ENCODE results near the gene SAA1. TPM values are rescaled to one million over a fixed set of nuclear protein-coding genes. Genes with fewer than 3 reads are reported as not detected.
"Not testable (repeated sequence)": the region's sequence is repeated elsewhere in the genome, so short reads cannot be mapped to it uniquely, and the experiment has no call there.

SAA1 gene
- 0.57 and 3.0 TPM in 2 replicates for total RNA-seq (2014; rRNA removed; shearing (Covaris generic))

- DNase-seq (ENCODE audit: low read depth), result peak; percentile 41
Measured at GRCh38 chr11:18265949-18266348, at the start of gene SAA1. SAA1 (plus strand) TSS chr11:18266264; CDS start chr11:18266888, 624 bp downstream.

GRCh38 chr11:18221274-18221876 is 44.7 kb upstream of the SAA1 start:
- no peak for DNase-seq (ENCODE audit: low read depth)

GRCh38 chr11:18222814-18223421 is 43.1 kb upstream of the SAA1 start:
- DNase-seq (ENCODE audit: low read depth), result no peak

- DNase-seq (ENCODE audit: low read depth), result no peak
Measured at GRCh38 chr11:18223591-18224387, 42.3 kb upstream of the SAA1 start.

- peak; percentile 65 for DNase-seq (ENCODE audit: low read depth)
Measured at GRCh38 chr11:18225913-18226312, 40.2 kb upstream of the SAA1 start.

GRCh38 chr11:18229501-18229900 is 36.6 kb upstream of the SAA1 start:
- DNase-seq (ENCODE audit: low read depth), result no peak

- DNase-seq (ENCODE audit: low read depth), result no peak
Measured at GRCh38 chr11:18230859-18231258, 35.2 kb upstream of the SAA1 start.

- no peak for DNase-seq (ENCODE audit: low read depth)
Measured at GRCh38 chr11:18233912-18234311, 32.2 kb upstream of the SAA1 start.

- DNase-seq (ENCODE audit: low read depth), result no peak
Measured at GRCh38 chr11:18235394-18236334, 30.4 kb upstream of the SAA1 start.

- DNase-seq (ENCODE audit: low read depth), result no peak
Measured at GRCh38 chr11:18236664-18237356, 29.3 kb upstream of the SAA1 start, which contains the start of gene SAA4. SAA4 (minus strand) TSS chr11:18236802; CDS start chr11:18235926, 876 bp downstream.

GRCh38 chr11:18239655-18240054 is 26.4 kb upstream of the SAA1 start:
- DNase-seq (ENCODE audit: low read depth), result no peak

GRCh38 chr11:18243783-18244362 is 22.2 kb upstream of the SAA1 start:
- peak; percentile 76 for DNase-seq (ENCODE audit: low read depth)

GRCh38 chr11:18245396-18245795 is 20.7 kb upstream of the SAA1 start:
- no peak for DNase-seq (ENCODE audit: low read depth)

GRCh38 chr11:18246379-18247190 is 19.5 kb upstream of the SAA1 start:
- peak; percentile 23 for DNase-seq (ENCODE audit: low read depth)

GRCh38 chr11:18247191-18247581 is 18.9 kb upstream of the SAA1 start:
- DNase-seq (ENCODE audit: low read depth), result not testable (repeated sequence)

GRCh38 chr11:18248561-18248960 is 17.5 kb upstream of the SAA1 start, which contains the start of gene SAA2:
SAA2 (minus strand) TSS chr11:18248668; CDS start chr11:18248011, 657 bp downstream.
- DNase-seq (ENCODE audit: low read depth), result peak; percentile 54

GRCh38 chr11:18253233-18253632 is 12.8 kb upstream of the SAA1 start:
- DNase-seq (ENCODE audit: low read depth), result no peak

- DNase-seq (ENCODE audit: low read depth), result no peak
Measured at GRCh38 chr11:18253778-18254338, 12.2 kb upstream of the SAA1 start.

- no peak for DNase-seq (ENCODE audit: low read depth)
Measured at GRCh38 chr11:18254781-18255361, 11.2 kb upstream of the SAA1 start.
